NCI-H2107 (cell line): Measurements from ENCODE around the gene PFKFB1.
A peak's percentile ranks its signal among the peaks of the same experiment; 100 is the strongest.

Experiments used
- DNase-seq: peaks from one replicate; lab custom pipeline; 2025; lab: John Stamatoyannopoulos, UW

Gene PFKFB1

DNA sequence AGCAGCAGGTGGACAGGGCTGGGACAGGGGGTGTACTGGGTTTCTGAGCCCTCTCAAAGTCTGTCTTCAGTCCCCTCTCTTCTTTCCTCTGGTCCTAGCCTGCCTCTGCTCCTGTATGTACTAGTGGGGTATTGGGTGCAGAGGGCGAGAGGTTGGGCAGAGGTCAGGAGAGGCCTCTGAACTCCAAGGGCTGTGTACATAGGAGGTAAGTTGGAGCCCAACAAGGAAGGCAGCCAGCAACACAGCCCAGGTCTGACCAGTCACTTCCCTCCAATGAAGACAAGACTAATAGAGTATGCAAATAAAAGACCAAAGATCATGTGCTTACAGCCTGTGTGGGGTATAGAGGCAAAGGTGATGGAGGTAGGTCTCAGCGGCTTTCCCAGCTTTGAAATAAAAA, at the start of gene PFKFB1:
Gene PFKFB1 (minus strand): TSS at position 90 of the 400 bp plus-strand sequence. CDS start 181 bp downstream, outside the sequence.
- no peak for DNase-seq

DNA sequence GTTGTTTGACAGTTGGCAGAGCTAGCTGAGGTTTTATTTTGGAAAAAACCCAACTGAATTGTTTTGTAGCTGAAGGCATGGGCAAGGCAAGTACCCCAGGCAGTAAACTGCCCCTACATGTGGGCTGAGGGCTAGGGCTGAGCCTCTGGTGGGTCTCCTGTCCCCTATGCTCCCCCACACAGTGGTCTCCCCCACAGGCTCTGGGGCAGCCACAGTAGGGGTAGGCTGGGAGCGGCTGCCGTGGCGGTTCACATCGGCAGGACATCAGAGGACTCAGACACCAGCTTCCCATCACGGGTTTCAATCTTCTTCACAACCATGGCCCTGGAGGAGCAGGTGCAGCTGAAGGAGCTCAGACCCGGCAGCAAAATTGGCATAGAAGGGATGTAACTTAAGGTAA, 47.5 kb upstream of the PFKFB1 start:
- DNase-seq = no peak

DNA sequence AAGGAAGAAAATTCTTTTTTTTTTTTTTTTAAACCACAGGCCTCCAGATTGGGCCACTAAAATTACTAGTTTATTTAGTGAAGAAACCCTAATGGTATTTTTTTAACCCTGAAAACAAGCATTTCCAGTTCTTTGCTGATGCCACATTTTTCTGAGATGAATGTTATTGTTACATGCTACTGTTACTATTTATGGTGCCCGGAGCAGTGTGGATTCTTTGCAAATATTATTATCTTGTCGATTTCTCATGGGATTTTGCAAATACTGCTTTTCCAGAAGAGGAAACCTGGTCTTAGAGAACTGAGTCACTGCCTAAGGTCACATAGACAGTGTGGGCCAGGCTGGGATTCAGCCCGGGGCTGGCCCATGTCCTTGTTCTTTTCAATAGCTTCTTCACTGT, 45.5 kb upstream of the PFKFB1 start:
- DNase-seq = no peak

DNA sequence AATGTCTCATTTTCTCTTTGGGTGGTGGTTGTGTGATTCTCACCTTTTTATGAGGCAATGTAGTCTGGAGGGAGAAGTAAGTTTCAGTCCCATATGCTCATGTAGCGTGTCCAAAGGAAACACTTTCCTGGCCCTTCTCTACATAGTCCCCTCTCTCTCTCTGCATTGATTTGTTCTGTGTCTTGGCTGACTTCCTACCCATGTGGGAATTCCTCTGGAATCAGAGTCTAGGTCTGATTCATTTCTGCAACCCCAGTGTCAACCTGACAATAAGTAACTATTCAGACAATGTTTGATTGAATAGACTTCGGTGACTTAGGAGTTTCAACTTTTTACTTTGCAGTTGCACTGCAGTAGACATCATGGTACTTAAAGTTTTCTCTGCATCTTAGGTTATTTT, 39.4 kb upstream of the PFKFB1 start:
- DNase-seq = no peak

DNA sequence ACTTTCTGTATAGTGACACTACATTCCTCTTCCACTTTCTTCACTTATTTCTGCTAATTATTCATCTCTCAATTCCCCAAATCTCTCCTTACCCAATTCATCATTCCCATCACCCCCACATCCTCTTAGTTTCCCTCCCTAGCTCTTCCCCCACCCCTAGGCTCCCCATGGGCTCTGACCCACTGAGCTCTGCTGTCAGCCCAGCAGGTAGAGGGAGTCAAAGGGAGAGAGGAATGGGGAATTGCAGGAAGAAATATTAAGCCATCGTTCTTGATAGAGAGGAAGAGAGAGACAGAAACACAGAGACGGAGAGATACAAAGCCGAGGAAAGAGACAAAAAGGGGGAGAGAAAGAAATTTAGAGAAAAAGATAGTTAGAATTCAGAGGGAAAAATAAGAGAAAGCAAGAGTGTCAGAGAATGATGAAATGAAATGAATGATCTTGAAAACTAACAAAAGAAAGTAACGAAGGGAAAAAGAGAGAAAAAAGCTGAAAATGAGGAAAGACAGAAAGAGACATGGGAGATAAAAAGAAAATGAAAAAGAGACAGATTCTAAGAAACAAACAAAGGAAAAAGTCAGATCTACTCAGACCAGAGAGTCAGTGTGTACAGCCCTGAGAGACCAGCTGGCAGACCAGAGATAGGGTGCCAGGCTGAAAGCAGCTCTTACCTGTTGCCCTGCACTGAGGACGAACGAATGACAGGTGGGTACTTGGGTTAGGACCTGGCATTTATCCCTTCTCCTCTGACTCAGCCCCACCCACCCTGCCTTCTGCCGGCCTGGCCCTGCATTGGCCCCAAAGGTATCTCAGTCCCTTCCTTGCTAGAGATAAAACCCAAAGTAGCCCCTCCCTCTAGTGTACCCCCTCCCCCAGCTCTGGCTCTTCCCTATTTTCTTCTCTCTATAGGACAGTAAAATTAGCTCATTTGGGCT, 36.5 kb upstream of the PFKFB1 start, which contains the start of gene ALAS2:
Gene ALAS2 (minus strand): TSS at position 707 of the 935 bp plus-strand sequence. CDS start 4,977 bp downstream, outside the sequence.
- no peak for DNase-seq

DNA sequence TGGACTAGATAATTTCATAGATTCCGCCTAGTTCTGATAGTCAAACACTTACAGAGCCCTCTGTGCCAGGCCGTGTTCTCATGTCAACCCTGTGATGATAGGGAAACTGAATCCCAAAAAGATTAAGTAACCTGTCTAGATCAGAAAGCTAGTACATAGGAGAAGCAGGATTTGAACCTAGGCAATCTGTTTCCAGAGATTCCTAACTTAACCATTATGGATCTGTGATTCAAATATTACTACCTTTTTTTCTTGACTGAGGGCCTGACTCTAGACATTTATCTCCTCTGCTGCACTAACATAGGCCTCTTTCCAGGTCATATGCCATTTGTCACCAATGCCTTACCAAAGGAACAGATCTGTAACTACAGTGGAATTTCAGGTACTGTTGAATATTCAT, 35.3 kb upstream of the PFKFB1 start:
- no peak for DNase-seq

DNA sequence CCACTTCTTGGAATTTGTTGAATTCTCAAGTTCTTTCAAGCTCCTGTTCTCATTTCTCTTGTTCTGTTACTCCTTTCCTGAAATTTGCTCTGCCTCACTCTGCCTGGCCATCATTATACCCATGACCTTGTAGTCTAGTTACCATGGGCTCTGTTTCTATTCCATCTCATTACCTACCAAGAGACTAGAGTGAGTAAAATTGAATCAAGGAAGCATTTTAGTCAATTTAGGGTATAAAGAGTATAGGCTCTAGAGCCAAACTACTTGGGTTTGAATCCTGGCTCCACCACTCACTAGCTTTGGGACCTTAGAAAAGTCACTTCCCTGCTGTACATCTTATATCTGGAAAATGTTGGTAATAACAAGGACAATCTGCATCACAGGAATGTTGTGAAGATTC, 34.6 kb upstream of the PFKFB1 start:
- no peak for DNase-seq

DNA sequence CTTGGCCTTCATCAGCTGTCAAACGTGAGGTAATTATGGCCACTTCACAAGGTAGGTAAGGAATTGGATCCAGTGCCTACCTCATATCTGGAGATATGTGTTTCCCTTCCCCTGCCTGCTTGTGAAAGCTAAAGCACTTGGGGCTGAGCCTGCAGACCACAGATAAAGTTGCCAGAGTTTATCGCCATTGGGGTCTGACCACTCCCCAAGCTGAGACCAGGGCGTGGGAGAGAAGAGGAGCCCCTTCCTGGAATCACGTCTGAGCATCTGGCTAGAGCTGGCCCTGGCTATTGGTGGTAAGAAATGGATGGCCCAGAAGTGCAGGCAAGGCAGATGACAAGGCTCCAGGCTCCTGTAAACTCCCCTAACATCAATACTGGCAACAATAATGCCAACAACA, 34.1 kb upstream of the PFKFB1 start:
- no peak for DNase-seq

DNA sequence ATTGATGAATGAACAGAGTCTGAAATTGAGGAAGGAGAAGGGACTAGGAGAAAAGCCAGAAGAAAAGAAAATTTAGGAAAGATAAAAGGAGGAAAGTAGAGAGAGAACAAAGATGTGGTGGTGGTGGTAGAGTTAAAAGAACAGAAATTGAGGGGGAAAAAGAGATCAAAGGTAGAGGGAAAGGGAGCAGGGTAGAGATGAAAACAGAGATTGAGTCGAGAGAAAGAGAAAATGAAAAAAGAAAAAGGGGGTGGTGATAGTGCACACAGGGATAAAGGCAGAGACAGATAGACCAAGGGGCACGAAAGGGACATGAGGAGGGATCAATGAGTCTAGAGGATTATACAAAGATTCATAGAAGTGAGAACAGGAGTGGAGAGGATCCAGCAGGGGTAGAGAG, 32.9 kb upstream of the PFKFB1 start:
- DNase-seq = no peak

DNA sequence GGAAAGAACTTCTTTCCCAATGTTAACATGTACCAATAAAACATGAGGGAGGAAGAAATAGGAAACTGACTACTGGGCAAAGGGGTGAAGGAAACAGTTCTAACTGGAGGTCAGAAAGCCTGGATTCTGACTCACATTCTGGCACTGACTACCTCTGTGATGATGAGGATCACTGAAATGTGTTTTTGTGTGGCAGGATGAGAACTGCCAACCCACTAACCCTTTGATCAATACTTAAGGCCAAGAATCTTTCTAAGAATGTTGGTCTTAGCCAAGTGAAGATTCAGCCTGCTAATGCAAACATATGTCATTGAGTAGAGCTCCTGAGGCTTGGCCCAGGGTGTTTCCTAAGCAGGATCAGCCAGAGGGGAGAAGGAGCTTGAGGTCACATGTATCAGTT, 32.2 kb upstream of the PFKFB1 start:
- no peak for DNase-seq

DNA sequence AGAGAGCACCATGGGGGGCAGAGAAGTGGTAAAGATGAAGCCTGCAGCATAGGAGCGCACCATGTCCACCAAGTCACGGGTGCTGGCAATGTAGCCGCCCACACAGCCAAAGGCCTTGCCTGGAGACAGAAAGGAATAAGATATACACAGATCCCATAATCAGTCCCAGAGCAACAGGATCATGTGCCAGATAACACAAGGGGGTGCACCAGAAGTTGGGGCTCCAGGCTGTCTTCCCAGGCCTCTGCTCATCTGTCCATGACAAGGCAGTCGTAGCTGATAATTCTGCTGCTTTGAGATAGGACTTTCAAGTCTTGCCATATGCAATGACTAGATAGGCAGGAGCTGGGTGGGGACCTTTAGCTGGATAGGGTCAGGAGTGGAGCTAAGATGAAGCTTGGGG, 20.9 kb upstream of the PFKFB1 start:
- DNase-seq = no peak

DNA sequence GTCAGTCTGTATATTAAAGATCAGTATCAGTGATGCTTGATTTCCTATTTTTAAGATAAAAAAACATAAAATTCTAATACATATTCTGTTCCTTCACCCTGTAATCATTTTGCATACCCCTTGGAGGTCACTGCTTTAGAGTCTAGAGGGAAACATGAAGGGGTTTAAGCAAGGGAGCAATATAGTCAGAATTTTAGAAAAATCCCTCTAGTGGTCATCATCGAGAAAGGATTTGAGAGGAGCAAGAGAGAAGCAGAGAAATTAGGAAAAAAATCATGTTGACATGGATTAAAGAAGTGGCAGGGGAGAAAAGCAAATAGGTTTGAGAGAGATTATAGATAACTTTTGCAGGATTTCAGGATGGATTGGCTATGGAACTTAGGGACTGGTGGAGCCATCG, 17.3 kb upstream of the PFKFB1 start:
- no peak for DNase-seq

DNA sequence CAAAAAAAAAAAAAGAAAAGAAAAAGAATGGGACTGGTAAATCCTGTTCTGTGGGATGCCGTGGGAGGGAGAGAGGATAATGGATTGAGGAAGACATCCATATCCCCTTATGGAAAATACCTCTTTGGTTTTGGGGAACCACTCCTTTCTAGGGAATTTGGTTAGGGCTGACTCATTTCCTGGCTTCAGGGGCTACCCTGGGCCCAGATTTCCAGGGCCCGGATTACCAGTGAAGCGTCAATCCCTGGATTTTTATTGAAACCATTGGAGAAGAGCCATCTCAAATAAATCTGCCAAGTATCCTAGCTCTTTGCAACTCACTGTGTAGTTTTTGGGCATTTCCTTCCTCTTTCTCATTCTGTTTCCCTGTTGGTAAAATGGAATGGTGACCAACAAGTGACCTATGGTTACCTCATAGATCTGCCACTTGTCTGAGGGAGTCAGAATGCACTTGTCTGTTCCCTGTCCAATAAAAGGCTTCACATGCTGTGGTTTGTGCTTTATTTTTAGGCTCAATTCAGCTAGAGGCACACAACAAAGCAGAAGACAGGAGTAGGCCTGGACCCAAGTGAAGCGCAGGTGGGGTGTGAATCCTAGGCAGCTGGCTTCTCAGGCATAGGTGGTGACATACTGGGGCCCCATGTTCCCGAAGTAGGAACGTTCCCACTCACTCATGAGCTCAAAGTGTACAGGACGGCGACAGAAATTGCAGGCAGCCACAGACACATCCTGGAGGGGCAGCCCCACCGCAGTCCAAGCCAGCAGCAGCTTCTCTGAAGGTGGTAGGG, 14.8 kb upstream of the PFKFB1 start:
- DNase-seq = no peak

DNA sequence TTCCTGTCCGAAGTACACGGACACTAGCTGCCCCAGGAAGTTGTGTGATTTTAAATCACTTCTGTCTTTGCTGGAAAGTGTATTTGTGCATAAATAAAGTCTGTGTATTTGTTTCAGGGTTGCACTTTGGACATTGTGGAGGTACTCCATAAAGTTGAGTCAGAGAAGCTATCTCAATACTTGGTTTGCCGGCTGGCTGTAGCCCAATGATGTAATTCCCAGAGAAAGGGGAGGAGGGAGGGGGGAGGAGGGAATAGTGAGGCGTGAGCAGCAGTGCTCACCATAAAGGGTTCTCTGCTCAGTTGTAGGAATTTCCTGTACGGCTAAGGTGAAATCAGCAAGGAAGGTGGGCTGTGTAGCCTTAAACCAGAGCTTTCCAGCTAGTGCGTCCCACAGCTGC, 13.7 kb upstream of the PFKFB1 start:
- no peak for DNase-seq

DNA sequence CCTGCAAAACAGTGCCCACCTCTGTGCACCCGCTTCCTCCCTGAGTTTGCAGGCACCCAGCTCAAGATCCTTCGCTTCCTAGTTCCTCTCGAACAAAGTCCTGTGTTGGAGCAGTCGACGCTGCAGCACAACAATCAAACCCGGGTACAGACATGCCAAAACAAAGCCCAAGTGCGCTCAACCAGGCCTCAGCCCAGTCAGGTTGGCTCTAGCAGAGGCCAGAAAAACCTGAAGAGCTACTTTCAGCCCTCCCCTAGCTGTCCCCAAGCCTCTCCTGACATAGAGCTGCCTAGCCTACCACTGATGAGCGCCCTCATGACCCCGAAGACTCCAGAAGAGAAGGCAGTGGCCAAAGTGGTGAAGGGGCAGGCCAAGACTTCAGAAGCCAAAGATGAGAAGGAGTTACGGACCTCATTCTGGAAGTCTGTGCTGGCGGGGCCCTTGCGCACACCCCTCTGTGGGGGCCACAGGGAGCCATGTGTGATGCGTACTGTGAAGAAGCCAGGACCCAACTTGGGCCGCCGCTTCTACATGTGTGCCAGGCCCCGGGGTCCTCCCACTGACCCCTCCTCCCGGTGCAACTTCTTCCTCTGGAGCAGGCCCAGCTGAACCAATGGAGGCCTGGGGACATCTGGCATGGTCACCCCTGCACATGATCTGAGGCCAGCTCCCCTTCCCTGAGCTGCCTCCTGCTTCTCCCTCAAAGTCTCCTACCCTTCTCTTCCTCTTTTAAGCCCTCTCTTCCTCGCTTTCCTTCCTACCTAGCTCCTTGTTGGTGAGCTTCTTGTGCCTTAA, 13.0 kb upstream of the PFKFB1 start:
- no peak for DNase-seq

DNA sequence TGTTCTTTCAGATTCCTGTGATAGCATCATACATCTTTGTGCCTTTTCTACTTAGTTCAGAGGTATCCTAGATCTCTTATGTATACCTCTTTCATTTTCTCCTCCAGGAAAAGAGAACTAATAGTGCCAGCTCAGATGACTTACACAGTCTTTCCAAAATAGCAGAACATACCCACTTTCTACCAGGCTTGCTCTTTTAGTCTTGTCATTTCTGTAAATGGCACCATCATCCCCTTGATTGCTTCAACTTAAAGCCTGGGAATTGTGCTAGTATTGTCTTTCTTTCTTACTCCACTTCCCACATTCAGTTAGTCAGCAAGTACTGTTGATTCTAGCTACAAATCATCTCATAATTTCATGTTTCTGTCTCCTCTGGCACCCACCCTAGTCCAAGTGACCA, 11.3 kb upstream of the PFKFB1 start:
- no peak for DNase-seq

DNA sequence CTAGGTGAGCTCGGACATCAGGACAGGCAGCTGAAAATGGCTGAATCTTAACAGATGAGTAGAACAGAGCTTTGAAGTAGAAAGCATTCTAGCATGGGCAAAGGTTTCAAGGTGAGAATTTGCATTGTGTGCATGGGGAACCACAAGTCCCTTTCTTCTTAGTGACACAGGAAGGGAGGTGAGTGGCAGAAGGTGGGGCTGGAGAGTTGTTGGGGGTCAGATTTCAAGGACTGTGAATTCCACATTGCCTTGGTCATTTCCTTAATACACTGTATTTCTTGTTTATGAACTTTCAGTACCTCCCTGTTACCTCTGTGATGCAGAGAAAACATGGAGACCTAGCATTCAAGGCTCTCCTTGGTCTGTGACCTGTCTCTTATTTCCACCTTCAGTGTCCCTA, 10.2 kb upstream of the PFKFB1 start:
- DNase-seq = no peak

DNA sequence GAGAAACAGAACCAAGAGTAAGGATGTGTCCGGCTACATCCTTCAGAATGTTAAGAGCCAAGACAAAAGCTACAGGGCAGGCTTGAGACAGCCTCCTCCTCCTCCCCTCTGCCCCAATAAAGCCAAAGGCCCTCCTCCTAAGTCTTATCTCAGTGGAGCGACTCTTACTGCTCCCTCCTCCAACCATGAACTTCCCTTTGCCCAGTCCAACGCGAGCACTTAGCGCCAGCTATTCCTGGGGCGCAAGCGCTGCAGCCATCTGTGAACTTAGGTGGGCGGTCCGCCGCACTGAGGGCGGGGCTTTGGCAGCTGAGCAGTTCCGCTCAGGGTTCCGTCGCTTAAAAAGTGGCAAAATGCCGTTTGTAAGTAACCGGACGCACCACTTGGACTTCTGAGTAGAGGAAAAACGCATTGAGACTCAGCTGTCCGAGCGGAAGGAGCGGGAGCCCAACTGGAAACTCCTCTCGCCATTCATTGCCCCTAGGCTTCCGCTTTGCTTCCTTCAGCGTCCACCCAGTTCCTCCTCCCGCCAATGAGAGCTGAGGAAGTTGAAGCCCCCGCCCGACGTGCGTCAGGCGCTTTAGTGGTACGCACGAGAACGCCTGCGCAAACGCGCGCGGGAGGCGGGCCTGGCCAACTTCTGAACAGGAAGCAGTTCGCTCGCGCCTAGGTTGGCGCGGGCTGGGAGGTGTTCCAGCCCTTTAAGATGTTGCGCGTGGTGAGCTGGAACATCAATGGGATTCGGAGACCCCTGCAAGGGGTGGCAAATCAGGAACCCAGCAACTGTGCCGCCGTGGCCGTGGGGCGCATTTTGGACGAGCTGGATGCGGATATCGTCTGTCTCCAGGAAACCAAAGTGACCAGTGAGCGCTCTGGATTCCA, 6.0 kb upstream of the PFKFB1 start, which contains the start of gene APEX2:
Gene APEX2 (plus strand): TSS at position 647 of the 882 bp plus-strand sequence. CDS start 60 bp downstream, at position 707.
- DNase-seq = peak; percentile 80

DNA sequence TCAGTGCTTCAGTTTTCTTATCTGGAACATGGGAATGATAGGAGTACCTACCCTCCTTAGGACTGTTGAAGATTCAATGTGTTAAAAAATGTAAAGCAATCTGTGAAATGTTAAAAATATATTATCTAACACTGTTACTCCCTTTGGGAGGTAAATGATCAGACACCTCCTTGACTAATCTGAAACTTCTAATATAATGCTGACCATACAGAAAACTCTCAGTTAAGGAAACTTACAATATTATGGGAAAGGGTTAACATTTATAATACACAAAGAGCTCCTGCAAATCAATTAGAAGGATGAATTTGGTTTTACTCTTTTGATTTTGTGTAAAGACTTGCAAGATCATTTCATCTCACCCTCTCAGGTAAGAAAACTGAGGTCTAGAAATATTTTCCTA, 1.6 kb upstream of the PFKFB1 start:
- no peak for DNase-seq

DNA sequence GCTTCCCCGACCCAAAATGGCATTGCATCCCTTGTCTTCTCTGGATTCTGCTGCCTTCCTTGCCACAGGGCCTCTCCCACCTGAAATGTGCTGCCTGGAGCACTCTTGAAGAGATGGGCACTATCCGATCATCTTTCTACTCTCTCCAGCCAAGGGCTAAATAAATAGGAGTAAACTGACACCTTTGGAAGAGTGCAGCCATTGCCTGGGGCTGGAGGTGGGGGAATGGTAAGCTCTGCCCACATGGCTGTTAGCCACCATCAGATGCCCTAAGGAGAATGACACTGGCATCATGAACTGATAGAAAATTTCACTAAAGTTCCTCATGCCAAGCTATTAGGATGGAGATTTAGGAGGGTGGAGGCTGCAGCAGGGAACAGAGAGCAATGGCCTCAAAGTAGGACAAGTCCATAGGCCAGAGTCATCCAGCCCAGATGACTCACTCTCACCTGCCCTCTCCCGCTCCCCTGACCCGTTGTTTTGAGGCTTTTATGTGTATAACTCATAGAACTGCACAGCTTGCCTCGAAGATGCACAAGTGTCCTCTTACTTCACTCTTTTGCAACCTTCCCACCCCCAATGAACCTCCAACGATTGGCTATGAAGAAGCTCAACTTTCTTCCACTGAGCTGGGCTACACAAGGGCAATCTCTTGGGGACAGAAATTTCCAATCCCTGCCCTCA, 822 bp upstream of the PFKFB1 start:
- no peak for DNase-seq
